ENCODE results near the gene MMP11. TPM values are rescaled to one million over a fixed set of nuclear protein-coding genes. Genes with fewer than 3 reads are reported as not detected.

MMP11 gene
- 0.58 TPM in 1 of 2 replicates, not detected in the other for polyA plus RNA-seq

GRCh38 chr22:23772649-23773473 lies at the start of gene MMP11:
Gene MMP11 (plus strand): TSS chr22:23772849. CDS start chr22:23772871, 22 bp downstream.

GRCh38 chr22:23750714-23751440 lies 21.8 kb upstream of the MMP11 start, which contains the start of gene ZNF70:
Gene ZNF70 (minus strand): TSS chr22:23751112. CDS start chr22:23745140, 5,972 bp downstream.

GRCh38 chr22:23754220-23754919 lies 18.3 kb upstream of the MMP11 start, which contains the start of gene VPREB3:
Gene VPREB3 (minus strand): TSS chr22:23754425. CDS start chr22:23754363, 62 bp downstream.

GRCh38 chr22:23762842-23763578 lies 9.6 kb upstream of the MMP11 start, which contains the start of gene C22orf15:
Gene C22orf15 (plus strand): TSS chr22:23762990. CDS start chr22:23763307, 317 bp downstream.

GRCh38 chr22:23767673-23768548 lies 4.7 kb upstream of the MMP11 start, which contains the start of gene CHCHD10:
Gene CHCHD10 (minus strand): TSS chr22:23767972. CDS start chr22:23767874, 98 bp downstream.

GRCh38 chr22:23786752-23787599 lies 14.3 kb downstream of the MMP11 start, which contains the start of gene SMARCB1:
Gene SMARCB1 (plus strand): TSS chr22:23786966. CDS start chr22:23787170, 204 bp downstream.

Other genes starting within 250 kb of the MMP11 start
- gene IGLL1, start 192.6 kb upstream of the MMP11 start, polyA plus RNA-seq: not detected in 2 replicates
- not detected in 2 replicates for gene DRICH1, start 140.5 kb upstream of the MMP11 start, polyA plus RNA-seq
- gene RGL4, start 81.8 kb upstream of the MMP11 start, polyA plus RNA-seq: not detected in 2 replicates
- 0.15 TPM in 1 of 2 replicates, not detected in the other for gene ZNF70, start 21.7 kb upstream of the MMP11 start, polyA plus RNA-seq
- gene VPREB3, start 18.4 kb upstream of the MMP11 start, polyA plus RNA-seq: 1.2 and 6.7 TPM in 2 replicates
- not detected in 2 replicates for gene C22orf15, start 9.9 kb upstream of the MMP11 start, polyA plus RNA-seq
- 148 and 429 TPM in 2 replicates for gene CHCHD10, start 4.9 kb upstream of the MMP11 start, polyA plus RNA-seq
- 3.8 and 4.0 TPM in 2 replicates for gene SMARCB1, start 14.1 kb downstream of the MMP11 start, polyA plus RNA-seq
- 2.3 and 2.5 TPM in 2 replicates for gene DERL3, start 66.2 kb downstream of the MMP11 start, polyA plus RNA-seq
- gene SLC2A11, start 85.0 kb downstream of the MMP11 start, polyA plus RNA-seq: 8.0 and 15.6 TPM in 2 replicates
- 520 and 694 TPM in 2 replicates for gene MIF, start 121.5 kb downstream of the MMP11 start, polyA plus RNA-seq
- gene GSTT2B, start 188.3 kb downstream of the MMP11 start, polyA plus RNA-seq: 5.1 TPM in 1 of 2 replicates, not detected in the other
- gene DDTL, start 194.0 kb downstream of the MMP11 start, polyA plus RNA-seq: 1.4 and 2.6 TPM in 2 replicates
- gene DDT, start 201.6 kb downstream of the MMP11 start, polyA plus RNA-seq: 73.3 and 78.1 TPM in 2 replicates
- 0.43 TPM in 1 of 2 replicates, not detected in the other for gene GSTT2, start 207.3 kb downstream of the MMP11 start, polyA plus RNA-seq
- not detected in 2 replicates for gene GSTT4, start 232.6 kb downstream of the MMP11 start, polyA plus RNA-seq
- gene CABIN1, start 238.5 kb downstream of the MMP11 start, polyA plus RNA-seq: 8.3 and 9.0 TPM in 2 replicates

Data from Purkinje cell (primary cell).